A673 (cell line): ENCODE data around the gene MLST8. TPM values are rescaled to one million over a fixed set of nuclear protein-coding genes. Genes with fewer than 3 reads are reported as not detected.
A peak's percentile ranks its signal among the peaks of the same experiment; 100 is the strongest.

ENCODE experiments used
- BruUV-seq: library from RNA; stranded (reverse); fragments of 400-500 nt; replicated peaks from 2 replicates; lab custom pipeline; 2021; lab: Mats Ljungman, UMichigan
- CTCF ChIA-PET: fragments of 300-600 bp; sonication (Branson Sonifier 250); formaldehyde crosslinking; loops from one replicate; lab custom pipeline; 2022; ENCODE audit warnings: antibody characterized with exemption; lab: Charles Lee
- POLR2A ChIA-PET: fragments of 300-600 bp; sonication (Branson Sonifier 250); formaldehyde crosslinking; loops from one replicate; lab custom pipeline; 2022; ENCODE audit warnings: antibody characterized with exemption; ENCODE audit not compliant: low non-redundant PET; lab: Charles Lee
- DNase-seq: peaks from one replicate; pipeline ENCODE4 v3.0.0-alpha.2; 2015; ENCODE audit warnings: low spot score
- H3K27ac ChIP-seq: fragments of 200-600 bp; sonication (generic); 2 replicates; pipeline ENCODE4 v1.5.1; 2016; ENCODE audit warnings: mixed run types, low read depth, mild to moderate bottlenecking, mixed read lengths, antibody characterized with exemption, low read length; ENCODE audit not compliant: poor library complexity, severe bottlenecking
- H3K27me3 ChIP-seq: fragments of 200-600 bp; sonication (generic); replicated peaks from 2 replicates; pipeline ENCODE4 v1.6.1; 2017; ENCODE audit warnings: mixed run types, low read depth, mild to moderate bottlenecking, mixed read lengths, antibody characterized with exemption, low read length; ENCODE audit not compliant: insufficient read depth, poor library complexity
- H3K36me3 ChIP-seq: fragments of 200-600 bp; sonication (generic); 2 replicates; pipeline ENCODE4 v1.6.1; 2016; ENCODE audit warnings: mixed run types, mild to moderate bottlenecking, mixed read lengths, antibody characterized with exemption, low read length; ENCODE audit not compliant: insufficient read depth, poor library complexity, severe bottlenecking
- H3K4me1 ChIP-seq: fragments of 200-600 bp; sonication (generic); 2 replicates; pipeline ENCODE4 v1.6.1; 2017; ENCODE audit warnings: mixed run types, mild to moderate bottlenecking, mixed read lengths, antibody characterized with exemption, low read length; ENCODE audit not compliant: insufficient read depth, poor library complexity, severe bottlenecking
- H3K4me3 ChIP-seq: fragments of 200-600 bp; sonication (generic); 2 replicates; pipeline ENCODE4 v1.5.1; 2016; ENCODE audit warnings: low read depth, mixed run types, mild to moderate bottlenecking, mixed read lengths, low read length; ENCODE audit not compliant: poor library complexity, severe bottlenecking
- H3K9me3 ChIP-seq: fragments of 200-600 bp; sonication (generic); 2 replicates; pipeline ENCODE4 v1.6.1; 2016; ENCODE audit warnings: mixed run types, low read depth, mild to moderate bottlenecking, mixed read lengths, antibody characterized with exemption, low read length; ENCODE audit not compliant: poor library complexity, severe bottlenecking
- EZH2 ChIP-seq: fragments of 200-600 bp; sonication (generic); IDR thresholded peaks from 2 replicates; pipeline ENCODE4 v1.6.1; 2017; ENCODE audit warnings: borderline replicate concordance, low read depth, mild to moderate bottlenecking, mixed read lengths, antibody characterized with exemption, low read length; ENCODE audit not compliant: poor library complexity, severe bottlenecking
- intact Hi-C: fragments of 100-400 bp; cut with micrococcal nuclease; formaldehyde crosslinking; loops from one replicate; pipeline ENCODE4 v1.10.0; 2022; ENCODE audit not compliant: unreplicated experiment
- total RNA-seq: library from RNA; stranded (reverse); gene quantifications from 2 replicates; pipeline ENCODE4 v1.2.3, GENCODE V29; 2021
- TF ChIP-seq, protein P1 (sequence below): fragments of 300-800, 200-600 bp; sonication (generic); conservative IDR thresholded peaks from 2 replicates; pipeline ENCODE4 v1.5.1; 2017; ENCODE audit warnings: low read depth, mild to moderate bottlenecking, antibody characterized with exemption, low read length, moderate library complexity, mixed read lengths

The MLST8 gene
- total RNA-seq, 1 experiment from 2014 or later = 58.3 TPM

- Histone ChIP-seq H3K4me1 (peaks cover 42% of the 10 kb centered on the region), H3K27ac (peak overlapping the region; percentile 64), H3K9me3 (no peaks in the 10 kb centered on the region), H3K27me3 (no peaks in the 10 kb centered on the region), H3K36me3 (peaks cover 31% of the 10 kb centered on the region), H3K4me3 (peak overlapping the region; percentile 91)
- ChIA-PET CTCF (no interaction called here), POLR2A (no interaction called here)
- TF ChIP-seq EZH2 = no peak
- TF ChIP-seq, protein P1, sequence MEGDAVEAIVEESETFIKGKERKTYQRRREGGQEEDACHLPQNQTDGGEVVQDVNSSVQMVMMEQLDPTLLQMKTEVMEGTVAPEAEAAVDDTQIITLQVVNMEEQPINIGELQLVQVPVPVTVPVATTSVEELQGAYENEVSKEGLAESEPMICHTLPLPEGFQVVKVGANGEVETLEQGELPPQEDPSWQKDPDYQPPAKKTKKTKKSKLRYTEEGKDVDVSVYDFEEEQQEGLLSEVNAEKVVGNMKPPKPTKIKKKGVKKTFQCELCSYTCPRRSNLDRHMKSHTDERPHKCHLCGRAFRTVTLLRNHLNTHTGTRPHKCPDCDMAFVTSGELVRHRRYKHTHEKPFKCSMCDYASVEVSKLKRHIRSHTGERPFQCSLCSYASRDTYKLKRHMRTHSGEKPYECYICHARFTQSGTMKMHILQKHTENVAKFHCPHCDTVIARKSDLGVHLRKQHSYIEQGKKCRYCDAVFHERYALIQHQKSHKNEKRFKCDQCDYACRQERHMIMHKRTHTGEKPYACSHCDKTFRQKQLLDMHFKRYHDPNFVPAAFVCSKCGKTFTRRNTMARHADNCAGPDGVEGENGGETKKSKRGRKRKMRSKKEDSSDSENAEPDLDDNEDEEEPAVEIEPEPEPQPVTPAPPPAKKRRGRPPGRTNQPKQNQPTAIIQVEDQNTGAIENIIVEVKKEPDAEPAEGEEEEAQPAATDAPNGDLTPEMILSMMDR = no peak
- BruUV-seq = no TSS peak
- DNase-seq = no peak
- intact Hi-C loops = loop anchor here (5.0 kb wide), 1 partner anchor 65 kb away; the partner anchor contains the start of gene E4F1
Measured at GRCh38 chr16:2156849-2157224, 48.4 kb upstream of the MLST8 start.

DNA sequence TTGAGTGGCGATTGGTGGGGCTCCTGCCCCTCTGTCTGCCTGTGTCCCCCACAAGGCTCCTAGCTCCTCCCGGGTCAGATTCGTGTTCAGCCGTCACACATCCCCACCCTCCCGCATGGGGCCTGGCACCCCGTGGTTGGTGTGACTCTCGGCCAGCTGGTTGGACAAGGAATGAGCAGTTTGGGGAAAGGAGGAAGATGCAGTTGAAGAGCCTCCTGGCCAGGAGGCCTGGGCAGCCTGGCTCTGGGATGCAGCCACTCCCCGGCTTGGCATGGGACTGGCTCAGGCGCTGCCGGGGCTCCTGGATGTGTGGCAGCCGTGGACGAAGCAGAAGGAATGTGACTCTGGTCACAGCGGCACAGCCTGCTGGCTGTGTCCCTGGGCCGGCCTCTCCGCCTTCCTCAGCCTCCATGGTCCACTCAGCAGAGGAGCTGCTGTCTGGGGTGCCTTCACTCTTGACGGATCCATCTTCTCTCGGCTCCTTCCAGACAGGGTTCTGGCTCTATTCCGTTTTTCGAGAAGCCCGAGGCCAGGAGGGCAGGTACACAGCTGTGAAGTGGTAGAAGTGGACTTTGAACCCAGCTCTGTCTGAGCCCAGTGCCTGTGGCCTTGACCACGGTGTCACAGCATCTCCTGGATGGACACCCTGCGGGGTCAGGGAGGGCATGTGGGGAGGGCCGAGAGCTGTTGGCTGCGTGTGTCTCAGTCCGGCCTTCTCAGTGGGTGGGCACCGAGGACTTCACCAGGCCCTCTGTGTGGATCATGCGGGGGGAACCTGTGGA is 47.6 kb upstream of the MLST8 start:
- POLR2A ChIA-PET = no interaction called here

GRCh38 chr16:2158262-2158638 is 47.0 kb upstream of the MLST8 start:
- no peak for TF ChIP-seq EZH2
- TF ChIP-seq, protein P1 = no peak
- peaks cover 29% of the 10 kb centered on the region for H3K4me1 ChIP-seq
- intact Hi-C loops = loop anchor here (5.0 kb wide), 1 partner anchor 64 kb away; the partner anchor contains the start of gene E4F1
- H3K36me3 ChIP-seq = peaks cover 17% of the 10 kb centered on the region
- DNase-seq = no peak
- BruUV-seq = no TSS peak
- no peaks in the 10 kb centered on the region for H3K9me3 ChIP-seq
- ChIA-PET CTCF (interaction anchor here (0.6 kb wide), 1 partner anchor 18 kb away, joined by 3 read pairs; no protein-coding TSS in a partner anchor), POLR2A (no interaction called here)
- H3K27ac ChIP-seq = peak overlapping the region; percentile 62
- no peaks in the 10 kb centered on the region for H3K27me3 ChIP-seq
- no peak overlapping the region for H3K4me3 ChIP-seq

More for the DNA sequence above, 47.6 kb upstream of the MLST8 start:
- Histone ChIP-seq H3K4me3 (peak overlapping the region; percentile 91), H3K27me3 (no peaks in the 10 kb centered on the region), H3K36me3 (peaks cover 23% of the 10 kb centered on the region), H3K4me1 (peaks cover 34% of the 10 kb centered on the region), H3K27ac (peak overlapping the region; percentile 64), H3K9me3 (no peaks in the 10 kb centered on the region)
- no TSS peak for BruUV-seq
- no peak for DNase-seq
- TF ChIP-seq, protein P1 = no peak
- TF ChIP-seq EZH2 = no peak
- CTCF ChIA-PET = interaction anchor here (0.6 kb wide), 1 partner anchor 17 kb away, joined by 3 read pairs; no protein-coding TSS in a partner anchor
- intact Hi-C loops = loop anchor here (5.0 kb wide), 1 partner anchor 65 kb away; the partner anchor contains the start of gene E4F1
